Measurements from ENCODE around the gene NEDD4L. TPM values are rescaled to one million over a fixed set of nuclear protein-coding genes. Genes with fewer than 3 reads are reported as not detected.
A peak's percentile ranks its signal among the peaks of the same experiment; 100 is the strongest.
"Not testable (repeated sequence)": the region's sequence is repeated elsewhere in the genome, so short reads cannot be mapped to it uniquely, and the experiment has no call there.

Gene NEDD4L
- total RNA-seq, 1 experiment from 2014 or later = 10.9 TPM

DNA sequence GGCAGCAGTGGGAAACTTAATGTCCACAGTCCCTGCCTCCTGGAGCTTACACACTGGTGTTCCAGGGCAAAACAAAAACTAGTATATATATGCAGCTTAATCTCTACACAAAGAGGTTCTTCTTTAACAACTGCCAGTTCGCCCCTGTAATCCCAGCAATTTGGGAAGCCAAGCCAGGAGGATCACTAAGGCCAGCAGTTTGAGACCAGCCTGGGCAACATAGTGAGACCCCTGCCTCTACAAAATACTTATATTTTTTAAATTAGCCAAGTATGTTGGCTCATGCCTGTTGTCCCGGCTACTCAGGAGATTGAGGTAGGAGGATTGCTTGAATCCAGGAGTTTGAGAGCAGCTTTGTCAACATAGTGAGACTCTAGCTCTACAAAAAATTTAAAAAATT lies 17.2 kb upstream of the NEDD4L start:
- DNase-seq (ENCODE audit: low read depth) = no peak

DNA sequence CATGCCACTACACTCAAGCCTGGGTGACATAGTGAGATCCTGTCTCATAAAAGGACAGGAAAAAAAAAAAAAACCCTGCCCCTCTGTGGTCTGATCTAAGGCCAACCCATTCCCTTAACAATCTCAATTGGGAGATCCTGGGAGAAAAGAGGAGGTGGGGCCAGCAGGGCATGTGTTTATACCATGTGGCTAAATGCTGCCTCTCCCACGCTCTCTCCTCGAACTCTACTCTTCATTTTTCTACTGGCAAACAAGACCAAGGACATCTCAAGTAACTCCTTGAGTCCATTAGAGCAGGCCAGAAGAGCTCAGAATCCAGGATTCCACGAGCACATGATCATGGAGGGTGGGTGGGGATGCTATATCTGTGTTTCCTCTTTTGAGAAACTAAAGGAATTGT lies 16.7 kb upstream of the NEDD4L start:
- DNase-seq (ENCODE audit: low read depth) = no peak

DNA sequence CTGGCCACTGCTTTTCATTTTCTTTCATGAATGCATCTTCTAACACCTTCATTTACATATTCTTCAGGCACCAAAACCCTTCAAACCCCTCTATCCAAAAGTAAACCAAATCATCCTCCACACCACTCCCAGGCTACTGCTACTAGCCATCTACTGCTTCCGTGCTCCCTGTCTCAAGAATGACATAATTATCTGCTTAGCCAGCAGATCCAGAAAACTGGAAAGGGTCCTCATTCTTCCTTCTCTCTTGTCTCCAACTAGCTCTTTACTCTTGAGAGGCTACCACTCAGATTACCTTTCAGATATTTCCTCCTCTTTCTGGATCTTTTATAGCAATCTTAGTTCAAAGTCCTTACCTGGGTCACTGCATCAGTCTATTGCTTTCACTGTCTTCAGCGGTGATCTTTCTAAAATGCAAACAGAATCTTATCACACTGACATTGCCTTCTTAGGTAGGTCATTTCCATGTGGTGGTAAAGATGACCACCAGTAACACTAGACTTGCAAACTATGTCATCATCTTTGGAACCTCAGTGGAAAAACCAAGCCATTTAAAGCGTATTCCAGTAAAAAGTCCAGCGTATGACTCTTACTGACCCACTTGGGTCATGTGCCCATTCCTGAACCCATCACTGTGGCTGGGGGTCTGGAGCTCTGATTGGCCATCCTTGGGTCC lies 15.8 kb upstream of the NEDD4L start:
- no peak for DNase-seq (ENCODE audit: low read depth)

DNA sequence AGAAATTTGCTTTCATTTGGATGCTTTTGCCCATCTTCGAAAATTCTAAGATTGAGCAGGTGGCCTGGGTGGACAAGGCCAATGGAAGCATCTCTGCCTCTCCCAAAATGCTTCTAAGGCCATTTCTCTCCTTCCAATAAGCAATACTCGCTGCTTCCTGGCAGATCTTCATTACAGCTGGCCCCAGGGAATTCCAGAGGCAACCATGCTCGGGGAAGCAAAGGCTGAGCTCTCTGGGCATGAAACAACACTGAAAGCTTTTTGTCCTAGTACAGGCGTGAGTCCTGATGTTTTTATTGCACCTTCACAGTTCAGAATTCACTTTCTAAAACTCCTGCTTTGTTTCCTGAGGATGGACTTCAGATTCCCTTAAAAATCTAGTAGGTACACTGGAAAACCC lies 11.8 kb upstream of the NEDD4L start:
- no peak for DNase-seq (ENCODE audit: low read depth)

DNA sequence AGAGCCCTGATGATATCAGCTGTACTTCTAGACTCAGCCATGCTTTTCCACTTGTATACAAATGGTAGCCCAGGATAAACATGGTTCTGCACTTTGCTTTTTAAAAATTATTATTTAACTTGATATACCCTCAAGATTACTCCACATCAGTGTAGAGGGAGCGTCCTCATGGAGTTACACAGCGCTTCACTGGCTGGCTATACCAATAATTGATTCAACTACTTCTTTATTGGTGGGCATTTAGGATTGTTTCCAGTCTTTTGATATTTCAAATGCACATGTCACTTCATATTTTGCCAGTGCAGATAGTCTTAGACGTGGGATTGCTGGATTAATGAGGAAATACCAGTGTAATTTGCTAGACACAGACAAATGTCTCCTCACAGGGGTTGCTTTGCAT lies 10.8 kb upstream of the NEDD4L start:
- no peak for DNase-seq (ENCODE audit: low read depth)

DNA sequence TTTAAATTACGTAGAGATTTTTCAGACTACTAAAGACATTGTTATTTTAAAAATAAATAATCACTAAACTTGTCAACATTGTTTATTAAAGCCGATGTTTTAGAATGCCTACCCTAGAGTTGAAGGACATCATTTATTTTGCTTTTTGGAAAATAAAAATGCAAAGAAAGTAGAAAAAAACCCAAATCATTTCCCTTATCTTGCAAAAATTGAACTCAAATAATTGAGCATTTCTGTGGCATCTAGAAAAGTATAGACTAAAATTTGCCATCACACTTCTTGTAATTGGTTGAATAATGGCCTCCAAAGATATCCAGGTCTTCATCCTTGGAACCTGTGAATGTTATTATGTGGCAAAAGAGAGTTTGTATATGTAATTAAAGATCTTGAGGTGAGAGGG lies 9.7 kb upstream of the NEDD4L start:
- DNase-seq (ENCODE audit: low read depth) = no peak

DNA sequence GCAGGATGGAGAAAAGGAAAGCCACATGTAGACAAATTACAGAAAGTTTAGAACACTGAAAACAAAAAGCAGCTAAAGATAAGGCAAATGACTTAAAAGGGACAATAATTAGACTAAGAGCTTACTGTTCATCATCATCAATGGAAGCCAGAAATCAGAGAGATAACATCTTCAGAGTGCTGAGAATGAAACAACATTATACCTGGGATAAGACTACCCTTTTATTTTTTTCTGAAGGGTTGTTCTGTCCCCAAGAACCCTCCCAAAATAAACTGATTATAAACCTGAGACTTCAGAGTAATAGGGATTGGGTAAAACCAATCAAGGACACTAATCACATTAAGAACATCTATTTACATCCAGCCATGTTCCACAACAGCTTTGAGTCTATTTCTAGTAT lies 6.9 kb upstream of the NEDD4L start:
- no peak for DNase-seq (ENCODE audit: low read depth)

DNA sequence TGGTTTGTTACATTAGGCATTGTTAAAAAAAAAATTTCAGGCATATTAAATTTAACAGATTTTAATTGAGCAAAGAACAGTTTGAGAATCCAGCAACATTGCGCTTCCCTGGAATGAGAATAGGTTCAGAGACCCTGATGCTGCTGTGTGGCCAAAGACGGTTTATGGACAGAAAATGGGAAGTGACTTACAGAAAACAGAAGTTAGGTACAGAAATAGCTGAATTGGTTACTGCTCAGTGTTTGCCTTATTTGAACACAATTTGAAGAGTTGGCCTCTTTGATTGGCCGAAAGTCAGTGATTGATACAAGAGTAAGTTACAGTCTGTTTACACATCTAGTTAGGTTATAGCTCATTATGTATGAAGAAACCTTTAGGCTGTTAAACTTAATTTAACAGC lies 6.0 kb upstream of the NEDD4L start:
- no peak for DNase-seq (ENCODE audit: low read depth)

DNA sequence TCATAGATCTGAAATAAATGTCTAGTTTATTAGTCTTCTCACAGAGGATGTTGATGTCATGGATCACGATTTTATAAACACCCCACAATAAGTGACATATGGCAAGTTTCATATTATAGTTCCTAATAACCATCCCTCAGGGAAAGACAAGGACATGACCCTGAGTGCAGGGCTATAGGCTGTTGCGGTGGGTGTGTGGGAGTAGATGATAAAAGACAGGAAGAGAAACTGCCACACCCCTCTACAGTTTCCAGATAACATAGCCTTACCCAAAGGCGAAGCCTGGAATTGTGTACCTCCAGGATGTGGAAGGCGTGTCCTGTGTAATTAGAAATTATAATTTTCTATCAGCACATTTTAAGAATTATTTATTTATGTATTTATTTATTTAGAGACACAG lies 2.4 kb upstream of the NEDD4L start:
- no peak for DNase-seq (ENCODE audit: low read depth)

DNA sequence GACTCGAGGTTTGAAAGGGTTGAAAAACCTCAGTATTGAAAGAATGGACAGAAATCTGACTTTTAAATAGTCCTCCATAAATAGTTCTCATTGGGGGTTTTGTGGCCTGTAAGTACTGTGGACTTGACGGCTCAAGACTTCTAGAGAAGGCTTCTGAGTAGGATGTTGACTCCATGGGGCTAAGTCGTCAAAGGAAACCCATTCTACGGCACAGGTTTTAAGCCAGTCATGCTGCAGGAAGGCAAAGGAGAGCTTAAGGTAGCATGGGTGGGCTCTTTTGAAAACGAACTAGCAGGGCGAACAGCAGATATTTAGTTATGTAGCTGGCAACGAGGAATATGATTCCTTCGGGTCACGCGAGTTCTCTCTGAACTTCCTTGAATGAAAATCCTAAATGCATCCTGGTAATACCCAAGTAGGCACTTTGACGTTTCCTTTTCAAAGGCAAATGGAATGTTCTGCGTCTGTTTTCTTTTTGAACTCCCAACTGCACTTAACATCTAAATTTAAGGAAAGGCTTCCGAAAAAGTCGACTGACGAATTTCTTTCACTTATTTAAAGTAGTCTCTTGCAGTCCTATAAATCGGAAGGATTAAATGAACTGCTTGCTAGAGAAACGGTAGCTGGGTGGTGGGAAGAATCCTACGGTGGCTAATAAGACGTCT lies 1.1 kb upstream of the NEDD4L start:
- DNase-seq (ENCODE audit: low read depth) = no peak

DNA sequence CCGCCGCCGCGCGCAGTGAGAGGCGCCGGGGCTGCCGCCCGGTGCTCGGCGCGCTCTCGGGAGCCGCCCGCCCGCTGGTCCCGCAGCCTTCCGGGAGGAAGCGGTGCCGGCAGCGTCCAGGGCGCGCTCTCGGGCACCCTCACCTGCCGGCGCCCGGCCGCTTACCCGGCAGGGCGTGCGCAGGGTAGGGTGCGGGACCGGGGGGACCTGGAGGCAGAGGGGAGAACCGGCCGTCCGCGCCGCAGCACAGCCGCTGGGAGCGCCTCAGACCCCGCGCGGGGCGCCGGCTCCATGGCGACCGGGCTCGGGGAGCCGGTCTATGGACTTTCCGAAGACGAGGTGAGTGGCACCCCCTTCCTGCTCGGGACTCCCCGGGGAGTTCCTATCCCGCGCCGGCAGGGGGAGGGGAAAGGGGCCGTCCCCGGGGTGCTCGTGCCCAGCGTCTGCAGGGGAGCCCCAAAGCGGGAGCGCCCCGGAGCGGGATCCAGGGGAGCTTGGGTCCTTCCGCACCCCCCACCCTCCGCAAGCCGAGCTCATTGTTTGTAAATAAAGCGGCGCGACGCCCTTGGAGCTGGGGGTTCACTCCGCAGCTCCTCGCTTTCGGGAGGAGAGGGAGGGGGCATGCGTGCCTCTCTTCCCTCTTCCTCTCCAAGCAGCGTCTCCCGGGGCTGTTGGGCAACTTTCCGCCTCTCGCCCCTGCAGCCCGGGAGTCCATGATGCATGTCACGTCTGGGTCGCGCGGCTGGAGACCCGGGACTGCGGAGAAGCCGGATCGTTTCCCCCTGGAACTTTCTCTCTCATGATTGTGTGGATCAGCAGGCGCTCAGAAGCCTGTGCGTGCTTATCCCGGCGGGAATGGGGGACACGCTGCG lies 580 bp downstream of the NEDD4L start:
- DNase-seq (ENCODE audit: low read depth) = no peak

DNA sequence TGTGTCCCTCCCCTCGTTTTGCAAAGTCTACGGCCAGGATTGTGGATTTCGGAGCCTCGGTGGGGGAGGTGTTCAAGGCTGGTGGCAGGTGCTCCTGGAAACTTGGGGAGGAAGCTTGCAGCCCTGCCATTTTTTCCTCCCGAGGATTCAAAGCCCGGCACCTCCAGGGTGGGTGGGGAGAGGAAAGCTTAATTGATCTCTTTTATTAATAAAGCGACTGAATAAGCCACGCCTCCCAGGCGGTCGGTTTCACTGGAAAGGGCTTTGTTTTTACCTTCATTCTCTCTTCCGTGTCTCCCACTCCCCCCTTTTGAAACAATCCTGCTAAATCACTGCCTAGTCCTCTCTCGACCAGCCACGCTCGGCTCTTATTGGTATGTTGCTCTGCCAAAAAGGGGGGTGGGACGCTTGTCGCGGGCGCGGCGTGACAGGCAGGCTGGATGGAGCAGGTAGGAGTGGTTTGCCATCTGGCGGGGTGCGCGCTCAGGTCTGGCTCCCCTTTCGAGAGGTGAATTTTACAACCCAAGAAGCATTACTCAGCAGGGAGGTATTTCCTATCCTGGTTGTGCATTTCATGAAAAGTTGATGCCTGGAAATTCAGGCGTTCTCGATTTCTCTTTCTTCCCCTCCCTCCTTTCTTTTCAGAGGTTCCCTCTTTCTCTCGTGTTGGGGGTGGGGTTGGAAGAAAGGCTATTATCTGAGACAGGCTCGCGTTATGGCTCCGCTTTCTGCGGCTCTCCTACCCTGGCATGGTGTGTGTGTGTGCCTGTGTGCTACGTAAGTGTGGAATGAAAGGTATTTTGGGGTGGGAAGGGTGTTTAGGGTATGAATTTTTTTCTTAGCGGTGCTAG lies 1.4 kb downstream of the NEDD4L start:
- no peak for DNase-seq (ENCODE audit: low read depth)

DNA sequence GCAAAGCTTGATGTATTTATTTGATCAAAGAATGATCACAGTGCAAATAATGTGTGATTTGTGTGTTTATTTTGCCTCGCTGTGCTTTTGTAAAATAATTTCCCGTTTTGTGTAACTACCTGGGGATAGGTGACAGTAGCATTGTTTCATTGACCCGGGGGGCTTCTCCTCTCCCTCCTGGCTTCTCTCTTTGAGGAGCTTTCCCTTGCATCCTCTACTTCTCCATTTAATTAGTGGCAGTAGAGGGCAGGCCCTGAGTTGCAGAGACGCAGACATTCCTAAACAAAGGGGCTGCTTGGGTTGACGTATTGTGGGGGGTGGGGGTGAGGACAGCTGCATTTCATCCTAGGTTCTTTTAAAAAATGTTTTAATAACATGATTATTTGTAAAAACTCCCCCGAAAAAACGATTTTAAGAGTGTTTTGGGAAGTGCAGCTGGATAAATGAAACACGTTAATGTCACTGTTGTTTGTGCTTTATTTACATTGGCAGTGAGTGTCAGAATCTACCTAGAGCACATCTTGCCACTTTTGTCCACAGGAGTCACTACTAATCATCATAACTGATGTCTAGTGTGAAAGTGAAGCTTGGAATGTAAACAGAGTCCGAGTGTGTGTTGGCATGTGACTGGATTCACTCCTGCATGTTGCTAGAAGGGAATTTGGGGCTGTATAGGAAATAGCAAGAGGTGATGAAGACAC lies 2.2 kb downstream of the NEDD4L start:
- no peak for DNase-seq (ENCODE audit: low read depth)

DNA sequence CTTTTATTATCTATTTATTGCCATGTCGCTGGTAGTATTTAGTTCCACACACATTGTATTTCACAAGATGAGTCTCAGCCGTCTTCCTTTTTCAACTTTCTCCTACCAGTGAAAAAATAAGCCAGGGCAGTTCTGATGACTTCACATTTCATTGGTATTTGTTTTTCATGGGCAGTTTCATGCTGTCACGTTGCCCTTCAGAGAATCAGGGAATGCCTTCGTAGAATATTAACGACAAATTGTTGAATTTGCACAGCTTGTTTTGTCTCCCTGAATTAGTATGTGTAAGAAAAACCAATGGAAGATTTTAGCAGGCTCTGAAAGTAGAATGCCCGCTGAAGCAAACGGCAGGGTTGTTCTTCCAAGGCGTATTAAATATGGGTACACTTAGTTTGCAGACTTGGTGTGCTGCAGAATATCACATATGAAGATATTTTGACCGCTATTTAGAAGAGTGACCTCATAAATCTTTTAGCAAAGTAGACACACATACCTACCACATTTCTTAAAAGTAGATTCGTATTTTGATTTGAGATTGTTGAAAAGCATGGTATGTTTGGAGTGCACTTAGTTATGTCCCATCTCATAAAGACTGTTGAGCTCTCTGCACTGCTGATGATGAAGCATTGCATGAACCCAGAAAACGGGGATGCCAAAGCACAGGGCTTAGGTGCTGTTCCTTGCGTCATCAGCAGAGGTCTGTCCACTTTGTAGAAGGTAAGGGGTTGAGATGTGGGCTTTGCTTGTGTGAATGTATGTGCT lies 2.9 kb downstream of the NEDD4L start:
- no peak for DNase-seq (ENCODE audit: low read depth)

DNA sequence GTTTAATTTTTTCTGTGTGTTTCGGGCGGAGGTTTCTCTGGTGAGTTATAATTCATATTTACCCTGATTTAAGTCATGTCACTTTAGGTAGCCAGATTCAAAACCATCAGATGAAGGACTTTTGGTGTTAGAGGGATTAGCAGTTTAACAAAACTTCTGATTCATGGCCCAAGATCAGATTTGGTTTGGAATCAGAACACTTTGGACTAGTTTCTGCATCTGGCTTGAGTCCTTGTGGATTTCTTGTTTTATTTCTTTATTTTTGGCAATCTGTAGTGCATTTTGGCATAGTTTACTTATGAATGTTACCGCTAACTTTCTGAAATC lies 3.5 kb downstream of the NEDD4L start:
- no peak for DNase-seq (ENCODE audit: low read depth)

DNA sequence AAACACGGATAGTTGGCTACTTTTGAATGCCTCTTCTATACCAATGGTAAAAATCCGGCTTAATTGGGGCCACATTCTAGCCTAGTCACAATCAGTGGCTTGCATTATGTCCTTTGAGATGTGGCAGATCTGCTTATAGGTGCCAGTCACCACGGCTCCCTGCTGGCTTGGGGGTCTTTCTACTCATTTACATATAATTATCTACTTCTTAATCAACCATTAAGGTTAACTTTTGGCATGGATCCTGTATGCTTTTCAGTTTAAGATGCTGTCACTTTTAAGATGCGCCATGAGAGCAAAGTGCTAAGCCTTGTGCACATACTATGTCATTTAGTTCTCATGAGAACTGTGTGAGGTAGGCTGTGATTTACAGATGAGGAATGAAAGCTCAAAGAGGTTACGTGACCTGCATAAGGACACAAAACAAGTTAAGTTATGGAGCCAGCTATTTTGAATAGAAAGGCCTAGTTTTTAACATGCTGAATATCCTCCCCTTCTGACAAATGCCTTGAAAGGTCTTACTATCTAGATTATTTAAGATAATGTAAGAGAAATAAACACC lies 4.1 kb downstream of the NEDD4L start:
- DNase-seq (ENCODE audit: low read depth) = no peak

DNA sequence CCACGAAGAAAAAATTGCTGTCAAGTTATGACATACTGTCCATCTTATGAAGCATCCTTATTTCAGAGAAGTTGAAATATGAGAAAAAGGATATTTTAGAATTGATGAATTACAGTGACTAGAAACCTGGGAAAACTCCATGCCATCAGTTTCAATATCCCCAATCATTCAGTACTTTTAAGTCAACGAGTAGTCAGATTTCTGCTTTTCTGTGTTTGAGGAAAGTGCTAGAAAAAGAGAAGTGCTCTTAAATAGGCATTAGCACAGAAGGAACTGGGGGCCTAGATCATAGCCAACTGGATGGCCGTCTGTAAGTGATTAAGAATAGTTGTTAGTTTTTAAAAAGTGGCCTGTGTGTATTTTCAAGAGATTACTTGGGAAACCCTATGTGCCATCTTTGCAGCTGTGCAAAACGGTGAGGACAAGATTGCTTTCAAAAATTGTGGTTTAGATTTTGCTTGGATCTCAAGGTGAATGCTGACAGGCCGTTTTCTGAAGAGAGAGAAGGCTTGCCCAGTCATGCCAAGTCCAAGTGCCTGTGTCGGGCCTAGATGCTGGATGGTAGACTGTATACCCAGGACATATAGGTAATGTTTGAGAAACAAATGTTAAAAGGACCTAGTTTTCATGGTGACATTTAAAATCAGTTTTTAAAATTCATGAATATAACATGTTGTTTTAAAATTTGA lies 5.1 kb downstream of the NEDD4L start:
- no peak for DNase-seq (ENCODE audit: low read depth)

DNA sequence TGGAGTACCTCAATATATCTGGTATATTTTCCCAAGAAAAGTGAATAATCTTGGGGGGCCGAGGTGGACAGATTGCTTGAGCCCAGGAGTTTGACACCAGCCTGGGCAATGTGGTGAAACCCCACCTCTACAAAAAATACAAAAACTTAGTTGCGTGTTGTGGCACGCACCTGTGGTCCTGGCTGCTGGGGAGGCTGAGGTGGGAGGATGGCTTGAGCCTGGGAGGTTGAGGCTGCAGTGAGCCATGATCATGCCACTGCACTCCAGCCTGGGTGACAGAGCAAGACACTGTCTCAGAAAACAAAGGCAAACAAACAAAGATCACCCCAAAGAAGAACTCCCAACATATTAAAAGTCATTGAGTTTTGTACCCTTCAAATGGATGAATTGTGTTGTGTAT lies 6.9 kb downstream of the NEDD4L start:
- not testable (repeated sequence) for DNase-seq (ENCODE audit: low read depth)

DNA sequence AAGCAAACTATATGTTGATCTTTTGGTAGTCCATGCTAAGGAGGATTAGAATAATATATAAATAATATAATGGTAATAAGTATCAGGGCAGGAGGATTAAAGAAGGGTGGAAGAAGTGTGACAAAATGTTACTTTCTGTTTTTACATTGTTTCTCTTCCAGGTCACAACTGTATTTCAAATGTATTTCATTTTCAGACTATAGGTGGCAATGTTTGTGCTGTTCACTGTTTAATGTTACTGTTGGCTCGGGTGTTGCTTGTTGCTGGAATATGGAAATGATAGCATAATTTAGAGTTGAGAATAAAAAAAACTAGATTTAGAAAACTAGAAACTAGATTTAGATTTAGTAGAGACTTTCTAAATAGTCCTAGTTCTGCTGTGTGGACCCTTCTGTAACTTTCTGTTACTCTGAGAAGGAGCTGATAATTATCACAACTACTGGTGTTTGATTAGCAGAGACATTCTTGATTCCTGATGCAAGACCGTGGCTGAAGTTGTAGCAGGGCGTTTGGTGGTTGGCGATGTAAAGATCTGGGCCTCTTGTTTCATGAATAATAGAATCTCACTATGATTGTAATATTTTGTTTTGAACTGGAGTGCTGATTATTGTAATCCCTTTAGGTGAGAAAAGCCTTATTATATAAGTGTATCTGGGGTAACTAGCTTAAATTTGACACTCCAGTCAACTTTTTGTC lies 7.9 kb downstream of the NEDD4L start:
- peak; percentile 24 for DNase-seq (ENCODE audit: low read depth)
